HG02759 (cell line): Measurements from ENCODE around the gene SEPTIN12.
"Not testable (repeated sequence)": the region's sequence is repeated elsewhere in the genome, so short reads cannot be mapped to it uniquely, and the experiment has no call there.

Experiments
- ATAC-seq: cut with Tn5 transposase; IDR thresholded peaks from one replicate; pipeline ENCODE4 v1.9.1; 2021; ENCODE audit warnings: mild to moderate bottlenecking, moderate library complexity; ENCODE audit not compliant: unreplicated experiment

SEPTIN12 gene

DNA sequence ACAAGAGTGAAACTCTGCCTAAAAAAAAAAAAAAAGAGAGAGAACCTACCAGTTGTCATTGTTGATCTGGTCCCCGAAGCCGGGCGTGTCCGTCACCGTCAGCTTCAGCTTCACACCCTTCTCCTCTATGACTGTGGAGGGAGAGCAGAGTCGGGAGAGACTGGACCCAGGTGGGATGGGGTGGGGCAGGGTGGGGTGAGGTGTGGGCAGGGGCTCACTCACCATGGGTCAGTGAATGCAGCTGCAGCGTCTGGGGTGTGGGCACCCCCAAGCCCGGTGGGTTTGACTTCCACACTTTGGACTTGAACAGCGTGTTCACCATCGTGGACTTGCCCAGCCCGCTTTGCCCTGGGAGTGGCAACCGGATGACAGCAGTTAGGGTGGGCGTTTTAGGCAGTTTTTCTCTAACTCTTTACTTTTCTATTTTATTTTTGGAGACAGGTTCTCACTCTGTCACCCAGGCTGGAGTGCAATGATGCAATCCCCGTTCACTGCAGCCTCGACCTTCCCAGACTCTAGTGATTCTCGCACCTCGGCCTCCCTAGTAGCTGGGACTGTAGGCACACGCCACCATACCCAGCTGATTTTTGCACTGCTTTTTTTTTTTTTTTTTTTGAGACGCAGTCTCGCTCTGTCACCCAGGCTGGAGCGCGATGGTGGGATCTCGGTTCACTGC, 2.2 kb downstream of the SEPTIN12 start:
- ATAC-seq, result no peak

DNA sequence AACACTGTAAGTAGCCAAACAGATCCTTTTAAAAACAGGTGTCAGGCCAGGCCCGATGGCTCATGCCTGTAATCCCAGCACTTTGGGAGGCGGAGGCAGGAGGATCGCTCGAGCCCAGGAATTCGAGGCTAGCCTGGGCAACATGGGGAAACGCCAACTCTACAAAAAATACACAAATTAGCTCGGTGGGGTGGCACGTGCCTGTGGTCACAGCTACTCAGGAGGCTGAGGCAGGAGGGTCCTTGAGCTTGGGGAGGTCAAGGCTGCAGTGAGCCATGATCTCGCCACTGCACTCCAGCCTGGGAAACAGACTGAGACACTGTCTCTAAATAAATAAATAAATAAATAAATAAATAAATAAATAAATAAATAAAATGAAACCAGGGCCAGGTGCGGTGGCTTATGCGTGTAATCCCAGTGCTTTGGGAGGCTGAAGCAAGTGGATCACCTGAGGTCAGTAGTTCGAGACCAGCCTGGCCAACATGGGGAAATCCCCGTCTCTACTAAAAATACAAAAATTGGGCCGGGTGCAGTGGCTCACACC, 3.6 kb downstream of the SEPTIN12 start:
- not testable (repeated sequence) for ATAC-seq

DNA sequence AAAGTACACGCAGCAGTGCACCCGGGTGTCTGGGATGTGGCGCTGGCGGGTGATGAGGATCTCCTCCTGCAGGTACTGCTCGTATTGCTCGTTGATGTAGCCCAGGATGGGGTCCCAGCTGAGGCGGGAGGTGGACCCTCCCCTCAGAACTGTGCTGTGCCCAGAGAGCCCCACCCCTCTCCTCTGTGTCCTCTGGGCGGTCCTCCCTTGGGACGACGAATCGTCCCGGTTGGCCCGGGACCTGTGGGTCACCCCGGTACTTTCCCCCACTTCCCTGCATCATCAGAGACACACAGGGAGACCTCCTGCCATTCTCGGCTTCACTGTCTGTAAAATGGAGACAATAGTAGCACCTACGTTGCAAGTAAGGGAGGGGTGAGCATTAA, 4.2 kb downstream of the SEPTIN12 start:
- ATAC-seq, result no peak

DNA sequence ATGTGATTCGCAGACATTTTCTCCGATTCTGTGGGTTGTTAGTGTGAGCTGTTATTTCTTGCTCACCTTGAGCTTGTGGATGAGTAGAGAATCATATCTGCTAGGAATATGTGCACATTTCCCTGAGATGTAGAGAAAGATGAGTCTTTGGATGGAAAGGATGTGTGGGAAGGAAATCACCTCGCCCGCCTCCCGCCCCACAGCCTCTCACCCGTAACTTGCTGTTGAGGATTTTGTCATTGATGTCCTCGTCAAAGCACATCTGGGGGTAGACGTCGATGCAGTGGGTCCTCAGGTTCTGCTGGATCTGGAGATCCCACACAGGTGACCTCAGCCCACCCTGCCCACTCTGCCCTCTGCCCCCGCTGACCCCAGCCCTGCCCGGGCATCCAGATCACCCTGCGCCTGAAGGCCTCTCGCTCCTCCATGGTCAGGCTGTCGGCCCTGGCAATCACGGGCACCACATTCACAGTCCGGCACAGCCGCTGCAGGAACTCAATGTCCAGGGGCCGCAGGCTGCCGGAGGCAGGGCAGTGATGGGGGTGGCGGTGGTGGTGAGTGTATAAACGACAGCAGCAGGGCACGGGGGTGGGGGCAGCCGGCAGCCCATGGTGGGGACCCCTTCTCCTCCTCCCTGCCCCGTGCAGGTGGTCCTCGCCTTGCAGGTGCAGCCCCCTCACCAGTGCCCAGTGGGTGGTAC, 4.7 kb downstream of the SEPTIN12 start:
- ATAC-seq, result no peak

GRCh38 chr16:4780235-4780634, 7.9 kb downstream of the SEPTIN12 start:
- no peak for ATAC-seq

DNA sequence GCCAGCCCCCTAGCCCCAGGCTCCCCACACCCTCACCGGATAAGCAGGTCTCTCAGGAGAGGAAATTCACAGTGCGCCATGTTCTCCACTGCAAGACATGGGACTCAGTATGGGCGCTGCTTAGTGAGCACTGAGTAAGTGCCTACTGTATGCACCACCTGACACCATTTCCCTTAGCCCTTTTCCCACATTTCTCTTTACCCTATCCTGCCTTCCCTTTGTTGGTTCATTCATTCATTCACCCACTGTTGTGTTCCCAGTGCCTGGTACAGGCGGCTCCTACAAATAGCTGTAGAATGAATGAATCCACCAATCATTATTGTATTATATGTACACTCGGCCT, 10.1 kb downstream of the SEPTIN12 start:
- ATAC-seq, result no peak

DNA sequence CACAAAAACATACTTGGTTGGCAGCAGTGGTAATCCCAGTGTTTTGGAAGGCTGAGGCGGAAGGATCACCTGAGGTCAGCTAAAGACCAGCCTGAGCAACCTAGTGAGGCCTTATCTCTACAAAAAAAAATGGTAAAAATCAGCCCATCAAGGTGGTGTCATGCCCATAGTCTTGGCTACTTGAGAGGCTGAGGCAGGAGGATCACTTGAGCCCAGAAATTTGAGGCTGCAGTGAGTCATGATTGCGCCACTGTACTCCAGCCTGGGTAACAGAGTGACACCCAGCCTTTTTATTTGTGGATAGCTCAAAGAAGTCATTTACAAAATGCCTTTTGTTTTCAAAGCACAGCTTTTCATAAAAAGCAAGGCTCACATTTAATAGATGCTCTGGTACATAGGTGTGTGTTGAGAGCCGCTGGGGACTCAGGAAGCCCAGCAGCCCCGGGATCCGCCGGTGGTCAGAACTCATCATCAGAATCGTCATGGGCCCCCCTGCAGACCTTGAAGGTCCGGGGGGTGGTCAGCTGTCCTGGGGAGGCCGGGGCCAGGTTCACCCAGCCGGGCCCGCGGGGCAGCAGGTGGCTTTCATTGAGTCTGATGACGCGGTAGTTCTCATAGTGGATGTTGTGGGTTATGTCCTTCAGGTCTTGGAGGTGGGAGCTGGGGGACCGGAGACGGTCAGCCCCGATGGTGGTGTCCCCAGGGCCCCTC, 10.7 kb downstream of the SEPTIN12 start:
- ATAC-seq, result no peak

DNA sequence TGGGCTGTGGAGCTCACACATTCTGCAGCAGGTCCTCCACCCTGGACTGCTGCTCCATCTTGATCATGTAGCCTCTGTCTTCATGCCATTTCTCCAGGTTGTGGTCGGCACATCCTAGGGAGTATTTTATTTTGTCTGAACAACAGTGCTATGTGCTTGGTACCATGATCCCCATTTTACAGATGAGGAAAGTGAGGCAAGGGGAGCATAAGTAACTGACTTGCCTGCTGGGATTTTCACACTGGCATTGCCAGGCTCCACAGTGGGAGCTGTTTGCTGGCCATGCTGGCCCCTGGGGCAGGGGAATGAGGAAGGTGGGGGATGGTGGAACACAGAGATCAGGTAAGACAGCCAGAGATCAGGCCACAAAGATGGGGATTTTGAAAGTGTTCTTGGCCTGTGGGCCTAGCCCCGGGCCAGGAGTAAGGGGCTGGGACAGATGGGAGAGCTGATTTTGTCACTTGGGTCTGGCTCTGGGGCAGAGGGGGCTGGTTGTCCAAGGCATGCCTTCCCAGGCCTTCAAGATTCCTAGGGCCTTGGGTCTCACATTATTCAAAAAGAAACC, 11.9 kb downstream of the SEPTIN12 start:
- ATAC-seq, result no peak

DNA sequence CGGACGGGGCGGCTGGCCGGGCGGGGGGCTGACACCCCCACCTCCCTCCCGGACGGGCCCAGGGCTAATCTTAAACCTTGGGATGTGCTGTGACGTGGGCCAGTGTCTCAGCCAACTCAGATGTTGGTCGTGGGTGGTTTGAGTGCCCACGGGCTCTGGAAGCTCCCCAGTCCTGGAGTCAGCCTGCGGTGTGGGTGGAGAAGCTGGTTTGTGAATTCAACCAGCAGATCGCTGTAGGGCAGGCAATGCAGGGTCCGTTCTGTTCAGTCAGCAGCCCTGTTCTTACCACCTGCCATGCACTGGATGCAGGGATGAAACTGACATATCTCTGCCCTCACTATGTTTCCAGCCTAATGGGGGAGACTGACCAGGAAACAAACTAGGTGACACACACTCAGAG, 13.1 kb downstream of the SEPTIN12 start:
- ATAC-seq, result no peak

DNA sequence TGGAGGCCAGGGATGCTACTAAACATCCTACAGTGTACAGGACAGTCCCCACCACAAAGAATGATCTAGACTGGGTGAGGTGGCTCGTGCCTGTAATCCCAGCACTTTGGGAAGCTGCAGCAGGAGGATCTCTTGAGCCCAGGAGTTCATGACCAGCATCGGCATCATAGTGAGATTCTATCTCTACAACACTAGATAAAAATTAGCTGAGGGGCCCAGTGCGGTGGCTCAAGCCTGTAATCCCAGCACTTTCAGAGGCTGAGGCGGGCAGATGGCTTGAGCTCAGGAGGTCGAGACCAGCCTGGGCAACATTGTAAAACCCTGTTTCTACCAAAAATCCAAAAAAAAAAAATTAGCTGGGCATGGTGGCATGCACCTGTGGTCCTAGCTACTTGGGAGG, 15.8 kb downstream of the SEPTIN12 start:
- ATAC-seq, result no peak

- no peak for ATAC-seq
These were observed 16.5 kb downstream of the SEPTIN12 start for GRCh38 chr16:4771646-4772045.

GRCh38 chr16:4769306-4769638, 18.9 kb downstream of the SEPTIN12 start:
- no peak for ATAC-seq

- peak; percentile 66 for ATAC-seq
These were observed 19.4 kb downstream of the SEPTIN12 start for GRCh38 chr16:4768549-4769305.

DNA sequence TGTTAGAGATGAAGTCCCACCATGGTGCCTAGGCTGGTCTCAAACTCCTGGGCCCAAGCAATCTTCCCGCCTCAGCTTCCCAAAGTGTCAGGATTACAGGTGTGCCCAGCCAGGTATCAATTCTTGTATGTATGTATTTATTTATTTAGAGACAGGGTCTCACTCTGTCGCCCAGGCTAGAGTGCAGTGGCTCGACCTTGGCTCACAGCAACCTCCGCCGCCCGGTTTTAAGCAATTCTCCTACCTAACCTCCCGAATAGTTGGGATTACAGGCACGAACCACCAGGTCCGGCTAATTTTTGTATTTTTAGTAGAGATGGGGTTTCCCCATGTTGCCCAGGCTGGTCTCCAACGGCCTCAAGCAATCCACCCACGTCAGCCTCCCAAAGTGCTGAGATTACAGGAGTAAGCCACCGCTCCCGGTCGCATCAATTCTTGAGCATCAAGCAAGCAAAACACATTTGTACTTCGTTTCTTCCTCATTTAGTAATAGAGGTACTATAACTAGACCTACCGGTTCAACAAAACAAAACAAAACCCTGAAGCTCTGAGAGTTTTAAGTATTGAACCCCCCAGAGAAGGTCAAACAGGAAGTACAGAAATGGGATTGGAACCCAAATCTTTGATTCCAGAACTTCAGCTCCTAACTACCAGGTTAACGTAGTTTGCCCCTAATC, 20.1 kb downstream of the SEPTIN12 start:
- ATAC-seq, result no peak

GRCh38 chr16:4766875-4767628, 21.1 kb downstream of the SEPTIN12 start, which contains the start of gene ZNF500:
ZNF500 (minus strand) TSS chr16:4767162; CDS start chr16:4765978, 1,184 bp downstream.
- ATAC-seq, result peak; percentile 90

- ATAC-seq, result no peak
These were observed 22.4 kb downstream of the SEPTIN12 start for GRCh38 chr16:4765511-4766474.

DNA sequence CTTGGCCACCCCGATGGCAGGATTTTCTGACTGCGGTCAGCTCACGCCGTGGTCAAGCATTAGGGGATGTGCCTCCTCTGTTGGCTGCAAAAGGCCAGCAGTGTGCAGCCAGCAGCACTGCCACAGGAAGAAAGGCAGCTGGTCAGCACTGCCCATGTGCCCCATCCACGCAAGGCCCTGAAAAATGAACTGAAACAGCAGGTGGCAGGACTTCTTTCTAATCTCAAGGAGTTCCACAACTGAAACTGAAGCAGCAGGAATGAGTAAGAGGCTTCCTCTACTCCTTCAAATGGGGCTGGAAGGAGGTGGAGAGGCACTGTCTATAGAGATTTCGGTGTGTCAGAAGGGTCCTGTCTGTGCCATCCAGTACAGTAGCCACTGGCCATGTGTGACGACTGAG, 24.4 kb downstream of the SEPTIN12 start:
- ATAC-seq, result no peak

- ATAC-seq, result no peak
These were observed 25.9 kb downstream of the SEPTIN12 start for GRCh38 chr16:4762205-4762604.
